GM10248 (cell line): ENCODE data around the gene SH3TC1.

Source experiments
- CTCF ChIA-PET: fragments of 300-600 bp; sonication (Branson Sonifier 250); formaldehyde crosslinking; extraction: SDS; loops from one replicate; lab custom pipeline; 2021; ENCODE audit warnings: antibody characterized with exemption; lab: Yijun Ruan, JAX
- POLR2A ChIA-PET: fragments of 350-650 bp; sonication (Branson Sonifier 250); formaldehyde crosslinking; extraction: SDS; loops from one replicate; lab custom pipeline; 2020; ENCODE audit warnings: antibody characterized with exemption; lab: Yijun Ruan, JAX
- DNase-seq: peaks from one replicate; pipeline ENCODE4 v3.0.0; 2012; ENCODE audit errors: extremely low spot score
- TF ChIP-seq, protein P1 (sequence below): IDR thresholded peaks from 2 replicates; pipeline ENCODE4 v1.5.1; 2012; ENCODE audit warnings: mild to moderate bottlenecking, low read depth; ENCODE audit errors: extremely low read depth, missing control alignments, control extremely low read depth

SH3TC1 gene

DNA sequence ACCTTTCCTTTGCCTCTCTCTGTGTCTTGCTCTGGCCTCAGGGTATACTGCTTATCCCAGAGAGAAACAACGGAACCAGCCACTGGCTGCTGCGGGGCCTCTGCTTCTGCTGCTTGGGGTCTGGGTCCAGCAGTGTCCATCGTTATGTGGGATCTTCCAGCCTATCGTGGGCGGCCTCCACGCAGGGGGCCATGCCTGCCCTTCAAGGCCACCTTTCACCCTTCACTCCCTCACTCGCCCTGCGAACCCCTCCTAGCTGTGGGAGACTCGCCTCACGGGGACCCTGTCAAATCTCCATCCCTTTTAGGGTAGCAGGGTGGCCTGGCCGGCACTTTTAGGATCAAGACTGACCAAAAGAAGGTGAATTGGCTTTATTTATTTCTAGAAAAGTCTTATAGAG is 21.1 kb upstream of the SH3TC1 start:
- CTCF ChIA-PET = interaction anchor here (1.3 to 4.4 kb wide), 8 partner anchors 10 to 232 kb away, joined by 4 to 83 read pairs (median 10); partner anchors contain the start of gene SH3TC1
- TF ChIP-seq, protein P1, sequence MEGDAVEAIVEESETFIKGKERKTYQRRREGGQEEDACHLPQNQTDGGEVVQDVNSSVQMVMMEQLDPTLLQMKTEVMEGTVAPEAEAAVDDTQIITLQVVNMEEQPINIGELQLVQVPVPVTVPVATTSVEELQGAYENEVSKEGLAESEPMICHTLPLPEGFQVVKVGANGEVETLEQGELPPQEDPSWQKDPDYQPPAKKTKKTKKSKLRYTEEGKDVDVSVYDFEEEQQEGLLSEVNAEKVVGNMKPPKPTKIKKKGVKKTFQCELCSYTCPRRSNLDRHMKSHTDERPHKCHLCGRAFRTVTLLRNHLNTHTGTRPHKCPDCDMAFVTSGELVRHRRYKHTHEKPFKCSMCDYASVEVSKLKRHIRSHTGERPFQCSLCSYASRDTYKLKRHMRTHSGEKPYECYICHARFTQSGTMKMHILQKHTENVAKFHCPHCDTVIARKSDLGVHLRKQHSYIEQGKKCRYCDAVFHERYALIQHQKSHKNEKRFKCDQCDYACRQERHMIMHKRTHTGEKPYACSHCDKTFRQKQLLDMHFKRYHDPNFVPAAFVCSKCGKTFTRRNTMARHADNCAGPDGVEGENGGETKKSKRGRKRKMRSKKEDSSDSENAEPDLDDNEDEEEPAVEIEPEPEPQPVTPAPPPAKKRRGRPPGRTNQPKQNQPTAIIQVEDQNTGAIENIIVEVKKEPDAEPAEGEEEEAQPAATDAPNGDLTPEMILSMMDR = no peak
- POLR2A ChIA-PET = no interaction called here
- DNase-seq = no peak

DNA sequence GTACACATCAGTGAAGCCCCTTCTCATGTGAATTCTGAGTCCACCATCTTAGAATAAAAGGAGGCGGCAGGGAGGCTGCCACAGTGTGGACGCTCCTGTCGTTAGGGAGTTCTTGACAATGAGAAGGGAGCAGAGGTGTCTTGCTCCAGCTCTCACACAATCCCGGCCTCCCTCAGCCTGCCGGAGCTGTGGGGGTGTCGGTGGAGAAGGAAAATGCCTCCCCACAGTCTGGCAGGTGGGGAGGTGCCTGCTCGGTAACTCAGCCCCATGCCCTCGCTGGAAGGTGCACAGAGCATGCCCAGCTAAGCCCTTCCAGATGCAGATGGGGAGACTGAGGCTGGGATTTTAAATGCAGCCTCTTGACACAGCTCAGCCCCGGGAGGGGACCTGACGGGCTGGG is 20.0 kb upstream of the SH3TC1 start:
- ChIA-PET POLR2A (no interaction called here), CTCF (interaction anchor here (1.2 to 2.4 kb wide), 6 partner anchors 9 to 224 kb away, joined by 3 to 7 read pairs (median 4); no protein-coding TSS in a partner anchor)
- TF ChIP-seq, protein P1 = no peak
- DNase-seq = no peak

DNA sequence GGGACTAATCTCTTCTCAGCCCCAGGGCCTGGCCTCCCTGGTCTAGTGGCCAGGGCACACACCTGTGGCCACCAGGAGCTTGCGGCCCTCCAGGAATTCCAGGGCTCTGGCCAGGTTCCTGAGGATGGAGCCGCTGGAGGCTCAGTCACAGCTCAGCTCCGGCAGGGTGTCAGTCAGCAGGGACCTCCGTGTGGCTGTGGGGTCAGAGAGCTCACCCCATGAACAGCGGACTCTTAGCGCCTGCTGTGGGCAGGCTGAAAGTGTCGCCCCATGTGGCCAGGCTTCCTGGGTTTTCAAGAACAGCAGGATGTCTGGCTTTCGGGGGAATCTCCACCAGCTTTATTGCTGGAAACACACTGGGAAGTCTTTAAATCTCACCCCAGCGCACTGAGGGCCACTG is 19.3 kb upstream of the SH3TC1 start:
- TF ChIP-seq, protein P1 = no peak
- no peak for DNase-seq
- CTCF ChIA-PET = interaction anchor here (1.2 to 2.4 kb wide), 6 partner anchors 8 to 224 kb away, joined by 3 to 7 read pairs (median 4); no protein-coding TSS in a partner anchor
- POLR2A ChIA-PET = no interaction called here

DNA sequence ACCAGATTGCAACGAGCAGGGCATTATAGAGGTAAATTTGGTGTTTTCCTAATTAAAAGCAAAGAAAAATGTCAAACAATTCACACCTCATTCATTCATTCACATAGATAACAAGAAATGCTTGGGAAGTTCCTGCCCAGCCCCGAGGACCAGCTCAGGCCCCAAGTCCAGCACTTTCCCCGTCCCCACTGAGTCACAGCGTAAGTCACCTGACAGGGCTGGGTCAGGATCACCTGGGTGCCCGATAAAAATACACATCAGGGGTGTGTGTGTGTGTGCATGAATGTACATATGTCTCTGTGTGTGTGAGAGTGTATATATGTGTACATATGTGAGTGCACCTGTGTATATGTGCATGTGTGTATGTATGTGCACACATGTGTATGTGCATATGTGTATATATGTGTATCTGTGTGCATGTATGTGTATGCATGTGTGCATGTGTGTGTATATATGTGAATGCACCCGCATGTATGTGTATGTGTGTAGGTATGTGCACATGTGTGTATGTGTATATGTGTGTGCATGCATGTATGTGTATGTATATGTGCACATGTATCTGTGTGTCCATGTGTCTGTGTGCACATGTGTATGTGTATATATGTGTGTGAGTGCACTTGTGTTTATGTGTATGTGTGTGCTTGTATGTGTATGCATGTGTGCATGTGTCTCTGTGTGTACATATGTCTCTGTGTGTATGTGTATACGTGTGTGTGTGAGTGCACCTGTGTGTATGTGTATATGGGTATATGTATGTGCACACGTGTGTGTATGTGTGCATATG is 18.6 kb upstream of the SH3TC1 start:
- DNase-seq = no peak
- ChIA-PET POLR2A (no interaction called here), CTCF (interaction anchor here (1.4 to 2.4 kb wide), 4 partner anchors 8 to 223 kb away, joined by 4 to 7 read pairs (median 5); no protein-coding TSS in a partner anchor)
- TF ChIP-seq, protein P1 = no peak

DNA sequence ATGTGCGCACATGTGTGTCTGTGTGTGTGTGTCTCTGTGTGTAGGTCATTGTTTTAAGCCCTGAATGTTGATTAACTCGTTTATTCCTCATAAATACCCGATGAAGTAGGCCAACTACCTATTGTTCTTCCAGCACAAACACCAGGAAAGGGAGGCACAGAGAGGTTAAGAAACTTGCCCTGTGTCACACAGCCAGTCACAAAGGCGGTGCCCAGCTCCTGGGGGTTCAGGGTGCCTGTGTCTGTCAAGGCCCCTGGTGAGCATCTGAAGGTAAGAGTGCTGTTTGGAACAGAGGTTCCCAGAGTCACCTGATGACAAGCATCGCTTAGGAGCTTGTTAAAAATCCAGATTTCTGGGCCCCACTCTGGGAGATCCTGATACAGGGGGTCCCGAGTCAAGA is 18.0 kb upstream of the SH3TC1 start:
- POLR2A ChIA-PET = no interaction called here

DNA sequence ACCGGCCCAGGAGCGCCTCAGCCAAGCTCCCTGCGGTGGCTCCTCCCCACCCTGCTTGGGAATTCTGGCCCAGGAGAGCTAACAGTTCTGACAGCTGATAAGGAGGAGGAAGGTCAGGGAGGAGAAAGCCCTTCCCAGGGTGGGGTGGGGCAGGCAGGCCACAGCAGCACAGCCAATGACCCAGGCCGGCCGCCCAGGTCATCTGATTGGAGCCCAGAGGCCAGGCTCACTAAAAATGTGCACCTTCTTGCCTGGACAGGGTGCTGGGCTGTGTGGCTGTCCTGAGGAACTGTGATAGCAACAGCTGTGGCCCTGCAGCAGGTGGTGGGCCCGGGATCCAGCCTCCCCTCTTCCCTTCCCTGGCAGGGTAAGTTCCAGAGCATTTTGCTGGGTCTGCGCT is 17.2 kb upstream of the SH3TC1 start:
- no peak for DNase-seq
- TF ChIP-seq, protein P1 = no peak
- CTCF ChIA-PET = no interaction called here
- POLR2A ChIA-PET = no interaction called here

More for the DNA sequence above, 18.0 kb upstream of the SH3TC1 start:
- TF ChIP-seq, protein P1 = no peak
- CTCF ChIA-PET = no interaction called here
- DNase-seq = no peak
